ENCODE data around the gene MEGF11.

- no peak for TF ChIP-seq CTCF (IDR thresholded peaks at IDR 0.05)
- TF ChIP-seq EP300 (IDR thresholded peaks at IDR 0.05), result no peak
- no peak for TF ChIP-seq POLR2A (IDR thresholded peaks at IDR 0.05)
Measured at GRCh38 chr15:65909831-65910230, 343.7 kb downstream of the MEGF11 start.
